Liver (tissue), 3 donors: ENCODE data around the gene DROSHA.

ENCODE experiments used
- FOXA1 ChIP-seq: IDR thresholded peaks from 2 replicates; pipeline ENCODE4 v1.6.1; 2016; ENCODE audit warnings: antibody characterized with exemption
- GABPA ChIP-seq, 2 donors: IDR thresholded peaks in 1 of 2; conservative IDR thresholded peaks in 1 of 2; 2 replicates each; pipeline ENCODE4 v1.6.1; 2016; ENCODE audit warnings: antibody characterized with exemption in 2 of 2, mild to moderate bottlenecking in 1 of 2, moderate library complexity in 1 of 2
- JUND ChIP-seq, 2 donors: IDR thresholded peaks; 2 replicates each; pipeline ENCODE4 v1.6.1; 2016; ENCODE audit warnings: antibody characterized with exemption in 2 of 2
- RAD21 ChIP-seq, 2 donors: IDR thresholded peaks; 2 replicates each; pipeline ENCODE4 v1.6.1; 2016; ENCODE audit warnings: antibody characterized with exemption in 2 of 2, mild to moderate bottlenecking in 2 of 2
- TAF1 ChIP-seq: conservative IDR thresholded peaks from 2 replicates; pipeline ENCODE4 v1.6.1; 2016; ENCODE audit warnings: antibody characterized with exemption, mild to moderate bottlenecking
- TF ChIP-seq, protein P1 (sequence below): fragments of 150-350 bp; IDR thresholded peaks from 2 replicates; pipeline ENCODE4 v1.5.1; 2017; ENCODE audit warnings: improper control_type of control experiment, low read depth, low read length; ENCODE audit not compliant: missing input control
- TF ChIP-seq, protein P2 (sequence below): IDR thresholded peaks from 2 replicates; pipeline ENCODE4 v1.6.1; 2016; ENCODE audit warnings: antibody characterized with exemption
- TF ChIP-seq, protein P3 (sequence below): IDR thresholded peaks from 2 replicates; pipeline ENCODE4 v1.6.1; 2016; ENCODE audit warnings: antibody characterized with exemption, mild to moderate bottlenecking
- donor health status: healthy.
- donor health status: healthy.

- TF ChIP-seq, protein P1, sequence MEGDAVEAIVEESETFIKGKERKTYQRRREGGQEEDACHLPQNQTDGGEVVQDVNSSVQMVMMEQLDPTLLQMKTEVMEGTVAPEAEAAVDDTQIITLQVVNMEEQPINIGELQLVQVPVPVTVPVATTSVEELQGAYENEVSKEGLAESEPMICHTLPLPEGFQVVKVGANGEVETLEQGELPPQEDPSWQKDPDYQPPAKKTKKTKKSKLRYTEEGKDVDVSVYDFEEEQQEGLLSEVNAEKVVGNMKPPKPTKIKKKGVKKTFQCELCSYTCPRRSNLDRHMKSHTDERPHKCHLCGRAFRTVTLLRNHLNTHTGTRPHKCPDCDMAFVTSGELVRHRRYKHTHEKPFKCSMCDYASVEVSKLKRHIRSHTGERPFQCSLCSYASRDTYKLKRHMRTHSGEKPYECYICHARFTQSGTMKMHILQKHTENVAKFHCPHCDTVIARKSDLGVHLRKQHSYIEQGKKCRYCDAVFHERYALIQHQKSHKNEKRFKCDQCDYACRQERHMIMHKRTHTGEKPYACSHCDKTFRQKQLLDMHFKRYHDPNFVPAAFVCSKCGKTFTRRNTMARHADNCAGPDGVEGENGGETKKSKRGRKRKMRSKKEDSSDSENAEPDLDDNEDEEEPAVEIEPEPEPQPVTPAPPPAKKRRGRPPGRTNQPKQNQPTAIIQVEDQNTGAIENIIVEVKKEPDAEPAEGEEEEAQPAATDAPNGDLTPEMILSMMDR = no peak
- TF ChIP-seq, protein P2, sequence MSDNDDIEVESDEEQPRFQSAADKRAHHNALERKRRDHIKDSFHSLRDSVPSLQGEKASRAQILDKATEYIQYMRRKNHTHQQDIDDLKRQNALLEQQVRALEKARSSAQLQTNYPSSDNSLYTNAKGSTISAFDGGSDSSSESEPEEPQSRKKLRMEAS = no peak
- TF ChIP-seq TAF1 (no peak), JUND (IDR thresholded peaks at IDR 0.05) (no peak), GABPA (IDR thresholded peaks at IDR 0.05 in 1 of 2, conservative IDR thresholded peaks at IDR 0.05 in 1 of 2) (no peak), RAD21 (IDR thresholded peaks at IDR 0.05) (no peak), FOXA1 (no peak)
- TF ChIP-seq, protein P3, sequence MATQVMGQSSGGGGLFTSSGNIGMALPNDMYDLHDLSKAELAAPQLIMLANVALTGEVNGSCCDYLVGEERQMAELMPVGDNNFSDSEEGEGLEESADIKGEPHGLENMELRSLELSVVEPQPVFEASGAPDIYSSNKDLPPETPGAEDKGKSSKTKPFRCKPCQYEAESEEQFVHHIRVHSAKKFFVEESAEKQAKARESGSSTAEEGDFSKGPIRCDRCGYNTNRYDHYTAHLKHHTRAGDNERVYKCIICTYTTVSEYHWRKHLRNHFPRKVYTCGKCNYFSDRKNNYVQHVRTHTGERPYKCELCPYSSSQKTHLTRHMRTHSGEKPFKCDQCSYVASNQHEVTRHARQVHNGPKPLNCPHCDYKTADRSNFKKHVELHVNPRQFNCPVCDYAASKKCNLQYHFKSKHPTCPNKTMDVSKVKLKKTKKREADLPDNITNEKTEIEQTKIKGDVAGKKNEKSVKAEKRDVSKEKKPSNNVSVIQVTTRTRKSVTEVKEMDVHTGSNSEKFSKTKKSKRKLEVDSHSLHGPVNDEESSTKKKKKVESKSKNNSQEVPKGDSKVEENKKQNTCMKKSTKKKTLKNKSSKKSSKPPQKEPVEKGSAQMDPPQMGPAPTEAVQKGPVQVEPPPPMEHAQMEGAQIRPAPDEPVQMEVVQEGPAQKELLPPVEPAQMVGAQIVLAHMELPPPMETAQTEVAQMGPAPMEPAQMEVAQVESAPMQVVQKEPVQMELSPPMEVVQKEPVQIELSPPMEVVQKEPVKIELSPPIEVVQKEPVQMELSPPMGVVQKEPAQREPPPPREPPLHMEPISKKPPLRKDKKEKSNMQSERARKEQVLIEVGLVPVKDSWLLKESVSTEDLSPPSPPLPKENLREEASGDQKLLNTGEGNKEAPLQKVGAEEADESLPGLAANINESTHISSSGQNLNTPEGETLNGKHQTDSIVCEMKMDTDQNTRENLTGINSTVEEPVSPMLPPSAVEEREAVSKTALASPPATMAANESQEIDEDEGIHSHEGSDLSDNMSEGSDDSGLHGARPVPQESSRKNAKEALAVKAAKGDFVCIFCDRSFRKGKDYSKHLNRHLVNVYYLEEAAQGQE = no peak
These were observed 44.4 kb downstream of the DROSHA start for GRCh38 chr5:31487506-31487905.
